Measurements from ENCODE around the gene OGG1. TPM values are rescaled to one million over a fixed set of nuclear protein-coding genes. Genes with fewer than 3 reads are reported as not detected.

The OGG1 gene
- total RNA-seq, 2 donors from 2014 or later: 22.6 to 38.2 TPM

- WGBS: 92% methylated on average over 8 of the region's 8 CpGs
- no peak for TF ChIP-seq POLR2AphosphoS5 (IDR thresholded peaks at IDR 0.05)
- TF ChIP-seq POLR2A (IDR thresholded peaks at IDR 0.05): no peak
- no peak for TF ChIP-seq CTCF (IDR thresholded peaks at IDR 0.05)
Measured at GRCh38 chr3:9762871-9763270, 13.1 kb downstream of the OGG1 start.

GRCh38 chr3:9765865-9766264, 16.1 kb downstream of the OGG1 start:
- TF ChIP-seq POLR2A (IDR thresholded peaks at IDR 0.05) (no peak), POLR2AphosphoS5 (IDR thresholded peaks at IDR 0.05) (no peak), CTCF (IDR thresholded peaks at IDR 0.05) (no peak)
- H3K27me3 ChIP-seq (replicated peaks; ENCODE audit: insufficient read depth): no peaks in the 10 kb centered on the region
- intact Hi-C loops (cut with DNase I): no loop called here
- WGBS: 86% methylated on average over 4 of the region's 4 CpGs
- H3K4me1 ChIP-seq (replicated peaks): peaks cover 8% of the 10 kb centered on the region
- H3K27ac ChIP-seq: no peak overlapping the region
- no peak for DNase-seq (ENCODE audit: low spot score)
- no peaks in the 10 kb centered on the region for H3K9me3 ChIP-seq
- H3K4me3 ChIP-seq: no peak overlapping the region
- H3K36me3 ChIP-seq: no peaks in the 10 kb centered on the region

More at GRCh38 chr3:9762871-9763270, 13.1 kb downstream of the OGG1 start:
- no peaks in the 10 kb centered on the region for H3K9me3 ChIP-seq
- H3K4me3 ChIP-seq: no peak overlapping the region
- DNase-seq (ENCODE audit: low spot score): no peak
- intact Hi-C loops (cut with DNase I): no loop called here
- H3K36me3 ChIP-seq: peaks cover 0 to 9% of the 10 kb centered on the region in 2 donors
- no peaks in the 10 kb centered on the region for H3K27me3 ChIP-seq (replicated peaks; ENCODE audit: insufficient read depth)
- no peaks in the 10 kb centered on the region for H3K4me1 ChIP-seq (replicated peaks)
- no peak overlapping the region for H3K27ac ChIP-seq

- DNase-seq (ENCODE audit: low spot score): no peak
- no peaks in the 10 kb centered on the region for H3K9me3 ChIP-seq
- WGBS: 67% methylated on average over 7 of the region's 7 CpGs
- no peak overlapping the region for H3K27ac ChIP-seq
- intact Hi-C loops (cut with DNase I): no loop called here
- TF ChIP-seq POLR2AphosphoS5 (IDR thresholded peaks at IDR 0.05) (no peak), POLR2A (IDR thresholded peaks at IDR 0.05) (no peak), CTCF (IDR thresholded peaks at IDR 0.05) (no peak)
- H3K27me3 ChIP-seq (replicated peaks; ENCODE audit: insufficient read depth): no peaks in the 10 kb centered on the region
- H3K36me3 ChIP-seq: no peaks in the 10 kb centered on the region
- H3K4me1 ChIP-seq (replicated peaks): peaks cover 8% of the 10 kb centered on the region
- no peak overlapping the region for H3K4me3 ChIP-seq
Measured at GRCh38 chr3:9767418-9767817, 17.7 kb downstream of the OGG1 start.

GRCh38 chr3:9768141-9768775, 18.5 kb downstream of the OGG1 start:
- Histone ChIP-seq H3K27ac (peak overlapping the region; percentile 91 to 96), H3K4me1 (replicated peaks) (peaks cover 8% of the 10 kb centered on the region), H3K9me3 (no peaks in the 10 kb centered on the region), H3K27me3 (replicated peaks; ENCODE audit: insufficient read depth) (no peaks in the 10 kb centered on the region), H3K36me3 (no peaks in the 10 kb centered on the region), H3K4me3 (peak overlapping the region in 1 of 2 donors; percentile 75)
- no peak for DNase-seq (ENCODE audit: low spot score)
- 58% methylated on average over 6 of the region's 6 CpGs for WGBS
- no peak for TF ChIP-seq POLR2AphosphoS5 (IDR thresholded peaks at IDR 0.05)
- no peak for TF ChIP-seq POLR2A (IDR thresholded peaks at IDR 0.05)
- TF ChIP-seq CTCF (IDR thresholded peaks at IDR 0.05): no peak
- intact Hi-C loops (cut with DNase I): no loop called here

- H3K27ac ChIP-seq: peak overlapping the region; percentile 91 to 96
- peaks cover 8% of the 10 kb centered on the region for H3K4me1 ChIP-seq (replicated peaks)
- H3K27me3 ChIP-seq (replicated peaks; ENCODE audit: insufficient read depth): no peaks in the 10 kb centered on the region
- intact Hi-C loops (cut with DNase I): no loop called here
- H3K36me3 ChIP-seq: no peaks in the 10 kb centered on the region
- no peak for TF ChIP-seq POLR2AphosphoS5 (IDR thresholded peaks at IDR 0.05)
- TF ChIP-seq CTCF (IDR thresholded peaks at IDR 0.05): no peak
- TF ChIP-seq POLR2A (IDR thresholded peaks at IDR 0.05): no peak
- WGBS: 43% methylated on average over 5 of the region's 5 CpGs
- no peak for DNase-seq (ENCODE audit: low spot score)
- H3K4me3 ChIP-seq: peak overlapping the region; percentile 68 to 75
- no peaks in the 10 kb centered on the region for H3K9me3 ChIP-seq
Measured at GRCh38 chr3:9769012-9769411, 19.3 kb downstream of the OGG1 start.
